K562 (cell line): Measurements from ENCODE around the gene MORC4.

Experiments used
- EZH2 ChIP-seq: IDR thresholded peaks from 2 replicates; pipeline ENCODE4 v1.6.1; 2012; ENCODE audit warnings: low read depth, mild to moderate bottlenecking, inconsistent platforms, low read length, borderline replicate concordance
- SOX6 ChIP-seq: fragments of 450-650 bp; IDR thresholded peaks from 2 replicates; pipeline ENCODE4 v1.6.1; 2014; ENCODE audit warnings: mild to moderate bottlenecking
- TF ChIP-seq, protein P1 (sequence below), 3 experiments: IDR thresholded peaks in 2 of 3; conservative IDR thresholded peaks in 1 of 3; 2 replicates each; pipeline ENCODE4 v1.5.1; 2011 to 2012; ENCODE audit warnings: low read length in 3 of 3, mild to moderate bottlenecking in 3 of 3, control low read depth in 2 of 3, improper control_type of control experiment in 1 of 3, inconsistent platforms in 1 of 3, low read depth in 1 of 3, mixed read lengths in 1 of 3, moderate library complexity in 1 of 3; ENCODE audit not compliant: insufficient read depth in 2 of 3

- TF ChIP-seq SOX6 (no peak), EZH2 (no peak)
- TF ChIP-seq, protein P1, sequence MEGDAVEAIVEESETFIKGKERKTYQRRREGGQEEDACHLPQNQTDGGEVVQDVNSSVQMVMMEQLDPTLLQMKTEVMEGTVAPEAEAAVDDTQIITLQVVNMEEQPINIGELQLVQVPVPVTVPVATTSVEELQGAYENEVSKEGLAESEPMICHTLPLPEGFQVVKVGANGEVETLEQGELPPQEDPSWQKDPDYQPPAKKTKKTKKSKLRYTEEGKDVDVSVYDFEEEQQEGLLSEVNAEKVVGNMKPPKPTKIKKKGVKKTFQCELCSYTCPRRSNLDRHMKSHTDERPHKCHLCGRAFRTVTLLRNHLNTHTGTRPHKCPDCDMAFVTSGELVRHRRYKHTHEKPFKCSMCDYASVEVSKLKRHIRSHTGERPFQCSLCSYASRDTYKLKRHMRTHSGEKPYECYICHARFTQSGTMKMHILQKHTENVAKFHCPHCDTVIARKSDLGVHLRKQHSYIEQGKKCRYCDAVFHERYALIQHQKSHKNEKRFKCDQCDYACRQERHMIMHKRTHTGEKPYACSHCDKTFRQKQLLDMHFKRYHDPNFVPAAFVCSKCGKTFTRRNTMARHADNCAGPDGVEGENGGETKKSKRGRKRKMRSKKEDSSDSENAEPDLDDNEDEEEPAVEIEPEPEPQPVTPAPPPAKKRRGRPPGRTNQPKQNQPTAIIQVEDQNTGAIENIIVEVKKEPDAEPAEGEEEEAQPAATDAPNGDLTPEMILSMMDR (IDR thresholded peaks at IDR 0.05 in 2 of 3, conservative IDR thresholded peaks at IDR 0.05 in 1 of 3; ENCODE audit: insufficient read depth in 2 of 3, low read depth in 1 of 3, low read length in 3 of 3), result no peak
These were observed 68.1 kb downstream of the MORC4 start for GRCh38 chrX:106931831-106932491.
